SK-N-MC (cell line): ENCODE data around the gene TMUB1.
A peak's percentile ranks its signal among the peaks of the same experiment; 100 is the strongest.
"Not testable (repeated sequence)": the region's sequence is repeated elsewhere in the genome, so short reads cannot be mapped to it uniquely, and the experiment has no call there.

Experiments used
- DNase-seq: peaks from one replicate; pipeline ENCODE4 v3.0.0-alpha.2; 2011; ENCODE audit warnings: low read depth, low spot score
- H3K27ac ChIP-seq: fragments of 200-600 bp; sonication (generic); 2 replicates; pipeline ENCODE4 v1.5.1; 2016; ENCODE audit warnings: mixed run types
- H3K36me3 ChIP-seq: fragments of 200-600 bp; sonication (generic); 2 replicates; pipeline ENCODE4 v1.6.1; 2017; ENCODE audit warnings: antibody characterized with exemption, low read length, mixed read lengths; ENCODE audit not compliant: insufficient read depth
- H3K4me3 ChIP-seq: fragments of 200-600 bp; sonication (generic); 2 replicates; pipeline ENCODE4 v1.5.1; 2016
- H3K9ac ChIP-seq: fragments of 200-600 bp; sonication (generic); 2 replicates; pipeline ENCODE4 v1.8.0; 2017; ENCODE audit warnings: mixed run types, mixed read lengths; ENCODE audit not compliant: insufficient read length
- H3K9me3 ChIP-seq: fragments of 200-600 bp; sonication (generic); 2 replicates; pipeline ENCODE4 v1.6.1; 2017; ENCODE audit warnings: low read depth, mild to moderate bottlenecking, antibody characterized with exemption, low read length, moderate library complexity, mixed read lengths
- EZH2 ChIP-seq: fragments of 200-600 bp; sonication (generic); IDR thresholded peaks from one replicate; pipeline ENCODE4 v1.6.1; 2017; ENCODE audit warnings: antibody characterized with exemption
- FOXP2 ChIP-seq: optimal IDR thresholded peaks from 2 replicates; pipeline ENCODE3; 2011; ENCODE audit warnings: mild to moderate bottlenecking, moderate library complexity; ENCODE audit not compliant: insufficient read depth; ENCODE audit errors: extremely low read length, control extremely low read depth
- POLR2AphosphoS5 ChIP-seq: IDR thresholded peaks from 2 replicates; pipeline ENCODE4 v1.6.1; 2012; ENCODE audit warnings: mild to moderate bottlenecking, low read depth, low read length, borderline replicate concordance

TMUB1 gene

DNA sequence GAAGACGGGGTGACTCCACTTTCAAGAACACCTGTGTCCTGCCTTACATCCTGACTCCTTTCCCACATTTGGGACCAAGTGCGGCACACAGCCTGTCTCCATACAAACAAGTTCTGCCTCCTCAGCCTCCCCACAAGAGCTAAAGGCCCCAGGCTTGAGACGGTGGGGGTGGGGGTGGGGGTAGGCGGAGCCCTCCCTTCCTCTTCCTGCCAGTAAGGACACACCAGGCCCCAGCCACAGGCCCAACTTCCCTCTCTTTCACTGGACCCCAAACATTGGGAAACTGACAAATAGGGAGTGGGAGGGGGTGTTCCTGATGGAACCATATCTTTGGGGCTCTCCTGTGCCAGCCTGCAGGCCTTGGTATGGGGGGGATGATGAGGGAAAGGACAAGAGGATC, 30.2 kb downstream of the TMUB1 start:
- no peak for DNase-seq
- Histone ChIP-seq H3K36me3 (no peaks in the 10 kb centered on the region), H3K4me3 (no peak overlapping the region), H3K9ac (no peak overlapping the region), H3K27ac (no peak overlapping the region), H3K9me3 (no peaks in the 10 kb centered on the region)
- no peak for TF ChIP-seq POLR2AphosphoS5
- no peak for TF ChIP-seq EZH2
- TF ChIP-seq FOXP2, result no peak

DNA sequence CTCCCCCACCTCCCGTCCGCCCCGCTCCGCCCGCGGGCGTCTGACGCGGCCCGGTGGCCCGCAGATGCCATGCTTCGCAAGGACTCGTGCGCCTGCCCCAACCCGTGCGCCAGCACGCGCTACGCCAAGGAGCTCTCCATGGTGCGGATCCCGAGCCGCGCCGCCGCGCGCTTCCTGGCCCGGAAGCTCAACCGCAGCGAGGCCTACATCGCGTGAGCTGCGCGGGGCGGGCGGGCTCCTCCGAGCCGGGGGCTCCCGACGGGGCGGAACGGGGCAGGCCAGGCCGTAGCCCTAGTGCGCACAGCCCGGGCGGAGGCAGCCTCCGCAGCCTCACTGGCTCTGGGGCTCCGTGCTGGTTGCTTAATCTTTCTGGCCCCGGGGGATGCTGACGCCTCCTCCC, 32.2 kb downstream of the TMUB1 start:
- Histone ChIP-seq H3K9ac (no peak overlapping the region), H3K27ac (no peak overlapping the region), H3K4me3 (peak overlapping the region; percentile 59), H3K36me3 (no peaks in the 10 kb centered on the region), H3K9me3 (no peaks in the 10 kb centered on the region)
- no peak for DNase-seq
- TF ChIP-seq EZH2 (no peak), FOXP2 (peak; percentile 23)

GRCh38 chr7:151048911-151049463, 34.3 kb downstream of the TMUB1 start:
- Histone ChIP-seq H3K4me3 (no peak overlapping the region), H3K9ac (no peak overlapping the region), H3K9me3 (no peaks in the 10 kb centered on the region), H3K27ac (no peak overlapping the region), H3K36me3 (no peaks in the 10 kb centered on the region)
- TF ChIP-seq FOXP2 (no peak), EZH2 (no peak), POLR2AphosphoS5 (no peak)
- DNase-seq, result no peak

GRCh38 chr7:151047976-151048815, 35.1 kb downstream of the TMUB1 start, which contains the start of gene ASIC3:
TSS of gene ASIC3 (plus strand) at chr7:151048531. CDS start at chr7:151048886, 355 bp downstream.
- H3K27ac ChIP-seq, result no peak within 1 kb of the TSS
- no peak for DNase-seq
- TF ChIP-seq POLR2AphosphoS5 (no peak), FOXP2 (no peak), EZH2 (no peak)
- H3K9ac ChIP-seq, result no peak within 1 kb of the TSS
- no peaks in the 10 kb centered on the region for H3K9me3 ChIP-seq
- no peak within 1 kb of the TSS for H3K4me3 ChIP-seq
- H3K36me3 ChIP-seq, result no peaks in the 10 kb centered on the region

DNA sequence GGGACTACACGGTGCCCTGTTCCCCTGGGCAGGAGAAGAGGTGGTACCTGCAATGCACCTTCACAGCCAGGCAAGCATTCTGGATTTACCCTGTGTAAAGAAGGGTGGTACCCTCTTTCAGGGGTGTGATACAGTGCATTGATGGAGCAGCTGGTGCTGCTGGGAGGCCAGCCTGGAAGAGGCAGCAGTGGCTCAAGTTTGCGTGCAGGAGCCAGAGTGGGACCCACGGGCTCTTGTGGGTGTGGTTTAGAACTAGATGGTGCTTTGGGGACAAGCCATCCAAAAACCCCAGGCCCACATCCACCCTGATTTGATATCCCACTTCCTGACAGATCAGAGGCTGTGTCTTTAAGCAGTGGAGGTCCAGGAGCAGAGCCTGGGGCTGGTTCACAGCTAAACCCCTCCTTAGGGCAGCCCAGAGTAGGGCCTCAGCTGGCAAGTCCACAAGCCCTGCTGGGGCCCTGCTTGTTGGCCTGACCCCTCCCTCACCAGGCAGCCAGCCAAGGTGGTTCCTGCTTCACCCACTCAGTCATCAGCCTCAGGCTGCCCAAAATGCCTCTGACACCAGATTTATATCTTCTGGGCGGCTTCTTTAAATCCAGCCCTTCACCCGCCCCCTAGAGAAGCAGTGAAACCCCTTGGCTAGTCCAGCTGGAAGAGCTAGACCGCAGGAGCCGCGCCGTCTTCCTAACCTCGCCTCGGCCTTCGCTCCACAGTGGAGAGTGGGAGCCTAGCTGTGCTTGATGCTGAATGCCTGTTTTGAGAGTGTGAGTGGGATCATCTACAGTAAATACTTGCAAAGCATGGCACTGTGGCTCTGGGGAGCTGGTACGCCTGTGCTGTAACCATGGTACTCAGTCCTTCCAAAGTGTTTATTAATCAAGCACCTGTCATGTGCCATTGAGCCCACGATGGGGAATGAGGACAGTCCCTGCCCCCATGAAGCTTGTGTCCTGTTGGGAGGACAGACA, 36.4 kb downstream of the TMUB1 start:
- Histone ChIP-seq H3K27ac (no peak overlapping the region), H3K9ac (no peak overlapping the region), H3K36me3 (no peaks in the 10 kb centered on the region), H3K4me3 (no peak overlapping the region), H3K9me3 (no peaks in the 10 kb centered on the region)
- DNase-seq, result no peak
- TF ChIP-seq FOXP2 (no peak), EZH2 (no peak), POLR2AphosphoS5 (no peak; the same call in 1 of the 2 replicates)

DNA sequence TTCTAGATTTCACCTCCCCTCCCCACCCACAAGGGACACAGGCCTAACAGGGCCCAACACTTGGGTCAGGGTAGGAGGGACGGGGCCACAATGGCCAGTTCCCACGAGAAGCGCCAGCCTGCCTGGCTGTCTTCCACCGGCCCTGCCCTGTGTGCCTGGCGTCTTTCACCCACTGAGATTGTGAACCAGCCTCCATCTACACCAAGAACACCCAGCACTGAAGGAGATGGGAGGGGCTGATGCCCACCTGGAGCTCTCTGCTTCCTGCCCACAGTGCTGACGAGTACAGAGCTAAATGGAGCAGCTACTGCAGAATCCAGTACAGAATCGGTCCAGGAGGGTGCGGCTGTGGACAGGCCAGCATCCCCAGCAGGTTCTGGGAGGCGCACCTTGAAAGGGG, 37.3 kb downstream of the TMUB1 start:
- TF ChIP-seq EZH2 (no peak), POLR2AphosphoS5 (no peak), FOXP2 (no peak)
- H3K9me3 ChIP-seq, result no peaks in the 10 kb centered on the region
- H3K36me3 ChIP-seq, result no peaks in the 10 kb centered on the region
- H3K4me3 ChIP-seq, result no peak overlapping the region
- no peak overlapping the region for H3K9ac ChIP-seq
- H3K27ac ChIP-seq, result no peak overlapping the region
- DNase-seq, result no peak

DNA sequence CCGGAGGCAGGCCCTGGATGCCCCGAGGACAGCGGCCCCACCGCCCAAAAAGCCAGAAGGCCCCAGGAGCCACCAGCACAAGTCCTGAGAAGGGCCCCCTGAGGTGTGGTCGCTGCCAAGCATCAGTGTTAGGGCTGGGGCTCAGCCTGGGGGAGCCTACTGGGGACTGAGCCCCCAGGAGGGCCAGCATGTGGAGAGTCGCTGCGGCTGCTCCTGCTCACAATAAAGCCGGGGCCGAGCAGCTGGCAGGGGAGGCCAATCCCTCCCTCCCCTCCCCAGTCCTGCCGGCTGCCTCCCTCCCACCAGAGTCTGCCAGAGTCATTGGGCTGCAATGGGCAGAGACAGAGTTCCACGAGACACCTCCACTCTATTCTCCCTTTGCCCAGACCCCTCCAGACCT, 38.0 kb downstream of the TMUB1 start:
- Histone ChIP-seq H3K36me3 (no peaks in the 10 kb centered on the region), H3K9ac (no peak overlapping the region), H3K27ac (no peak overlapping the region), H3K4me3 (no peak overlapping the region), H3K9me3 (no peaks in the 10 kb centered on the region)
- DNase-seq, result no peak
- no peak for TF ChIP-seq FOXP2
- TF ChIP-seq POLR2AphosphoS5, result no peak
- TF ChIP-seq EZH2, result no peak

GRCh38 chr7:151043959-151044358, 39.3 kb downstream of the TMUB1 start:
- Histone ChIP-seq H3K9me3 (no peaks in the 10 kb centered on the region), H3K9ac (no peak overlapping the region), H3K27ac (no peak overlapping the region), H3K4me3 (no peak overlapping the region), H3K36me3 (no peaks in the 10 kb centered on the region)
- TF ChIP-seq EZH2, result no peak
- no peak for TF ChIP-seq FOXP2
- no peak for TF ChIP-seq POLR2AphosphoS5
- no peak for DNase-seq

GRCh38 chr7:151043449-151043848, 39.8 kb downstream of the TMUB1 start:
- H3K36me3 ChIP-seq, H3K4me3 ChIP-seq, H3K9me3 ChIP-seq, DNase-seq, H3K27ac ChIP-seq, H3K9ac ChIP-seq: not testable (repeated sequence)
